H1 (cell line): ENCODE results near the gene PATL2. TPM values are rescaled to one million over a fixed set of nuclear protein-coding genes. Genes with fewer than 3 reads are reported as not detected.
A peak's percentile ranks its signal among the peaks of the same experiment; 100 is the strongest.
"Not testable (repeated sequence)": the region's sequence is repeated elsewhere in the genome, so short reads cannot be mapped to it uniquely, and the experiment has no call there.

Source experiments
- CTCF ChIA-PET: fragments of 300-600 bp; sonication (Branson Sonifier 250); formaldehyde crosslinking; loops from one replicate; lab custom pipeline; 2021; ENCODE audit not compliant: partially characterized antibody; lab: Charles Lee
- POLR2A ChIA-PET: fragments of 300-600 bp; sonication (Branson Sonifier 250); formaldehyde crosslinking; loops from one replicate; lab custom pipeline; 2021; ENCODE audit warnings: inconsistent platforms; ENCODE audit not compliant: partially characterized antibody; lab: Charles Lee
- DNase-seq, 2 experiments: peaks; one replicate each; pipeline versions ENCODE4 v3.0.0 to v3.0.0-alpha.2; 2010 to 2022; ENCODE audit warnings: low spot score in 2 of 2, low read depth in 1 of 2, mixed read lengths in 1 of 2
- FAIRE-seq: peaks from 2 replicates; lab custom pipeline; 2011; peaks lifted over from hg19 to GRCh38; lab: Jason Lieb, UNC
- H2AFZ ChIP-seq: 2 replicates; pipeline ENCODE4 v1.8.1; 2012; ENCODE audit warnings: low read length, inconsistent platforms
- H2AK5ac ChIP-seq: 2 replicates; pipeline ENCODE4 v1.6.1; 2013; ENCODE audit warnings: low read depth, low read length
- H2BK120ac ChIP-seq: replicated peaks from 2 replicates; pipeline ENCODE3; 2013; ENCODE audit warnings: low read depth, low read length, inconsistent platforms
- H2BK12ac ChIP-seq: 2 replicates; pipeline ENCODE4 v1.6.1; 2013; ENCODE audit warnings: low read depth, low read length
- H2BK15ac ChIP-seq: 2 replicates; pipeline ENCODE4 v1.6.1; 2013; ENCODE audit warnings: low read length
- H2BK20ac ChIP-seq: 2 replicates; pipeline ENCODE4 v1.6.1; 2013; ENCODE audit warnings: low read length
- H2BK5ac ChIP-seq: 2 replicates; pipeline ENCODE4 v1.6.1; 2013; ENCODE audit warnings: low read depth, low read length
- H3K14ac ChIP-seq: 2 replicates; pipeline ENCODE4 v1.6.1; 2013; ENCODE audit warnings: inconsistent platforms; ENCODE audit not compliant: insufficient read length
- H3K18ac ChIP-seq: 2 replicates; pipeline ENCODE4 v1.6.1; 2013; ENCODE audit warnings: low read length; ENCODE audit errors: extremely low read depth
- H3K23ac ChIP-seq: 2 replicates; pipeline ENCODE4 v1.6.1; 2013; ENCODE audit warnings: inconsistent platforms; ENCODE audit not compliant: insufficient read length
- H3K23me2 ChIP-seq: 2 replicates; pipeline ENCODE4 v1.6.1; 2013; ENCODE audit warnings: low read depth, low read length
- H3K27ac ChIP-seq: 2 replicates; pipeline ENCODE4 v1.6.1; 2011; ENCODE audit warnings: low read depth, low read length, inconsistent platforms
- H3K27me3 ChIP-seq, 4 experiments: replicated peaks in 1 of 4; 1 replicate in 1 of 4; 2 replicates in 3 of 4; pipeline versions ENCODE4 v1.6.1 to v1.8.1; 2011 to 2013; ENCODE audit warnings: low read length in 3 of 4, mild to moderate bottlenecking in 3 of 4, inconsistent platforms in 2 of 4, mixed read lengths in 2 of 4, moderate library complexity in 1 of 4; ENCODE audit not compliant: control insufficient read depth in 3 of 4, insufficient read depth in 3 of 4; ENCODE audit errors: extremely low read depth in 1 of 4
- H3K36me3 ChIP-seq, 4 experiments: 2 replicates each; pipeline versions ENCODE4 v1.6.1 to v1.8.1; 2011 to 2013; ENCODE audit warnings: mild to moderate bottlenecking in 4 of 4, low read length in 3 of 4, moderate library complexity in 2 of 4, control low read depth in 1 of 4, inconsistent platforms in 1 of 4; ENCODE audit not compliant: insufficient read depth in 4 of 4, control insufficient read depth in 2 of 4
- H3K4ac ChIP-seq: replicated peaks from 2 replicates; pipeline ENCODE3; 2013; ENCODE audit warnings: low read length, low read depth, mixed read lengths, inconsistent platforms; ENCODE audit not compliant: insufficient read length
- H3K4me1 ChIP-seq, 4 experiments: replicated peaks in 1 of 4; 1 replicate in 1 of 4; 2 replicates in 3 of 4; pipeline versions ENCODE4 v1.6.1 to v1.8.1; 2011 to 2013; ENCODE audit warnings: low read length in 3 of 4, inconsistent platforms in 2 of 4, mixed read lengths in 1 of 4; ENCODE audit not compliant: insufficient read depth in 4 of 4, control insufficient read depth in 3 of 4
- H3K4me2 ChIP-seq, 2 experiments: 2 replicates each; pipeline versions ENCODE4 v1.6.1 to v1.8.1; 2011 to 2013; ENCODE audit warnings: low read depth in 2 of 2, low read length in 2 of 2, control low read depth in 1 of 2, inconsistent platforms in 1 of 2, mild to moderate bottlenecking in 1 of 2; ENCODE audit not compliant: insufficient read depth in 1 of 2
- H3K4me3 ChIP-seq, 4 experiments: fragments of 200-600, 300-600 bp in 1 of 4; sonication (generic), shearing (Covaris generic), sonication (Bioruptor Twin) in 1 of 4; 2 replicates each; pipeline versions ENCODE4 v1.5.1 to v1.8.1; 2011 to 2016; ENCODE audit warnings: low read length in 4 of 4, low read depth in 3 of 4, control low read depth in 2 of 4, inconsistent platforms in 2 of 4, mild to moderate bottlenecking in 2 of 4, mixed read lengths in 1 of 4, moderate library complexity in 1 of 4; ENCODE audit not compliant: insufficient read depth in 2 of 4; ENCODE audit errors: extremely low read depth in 1 of 4
- H3K56ac ChIP-seq: replicated peaks from 2 replicates; pipeline ENCODE3; 2013; ENCODE audit warnings: low read depth, mild to moderate bottlenecking, mixed read lengths, low read length, inconsistent platforms; ENCODE audit not compliant: insufficient read length
- H3K79me1 ChIP-seq: 2 replicates; pipeline ENCODE4 v1.6.1; 2013; ENCODE audit warnings: low read depth, low read length, control low read depth
- H3K79me2 ChIP-seq, 2 experiments: 2 replicates each; pipeline versions ENCODE4 v1.6.1 to v1.8.1; 2012 to 2013; ENCODE audit warnings: low read length in 2 of 2, mild to moderate bottlenecking in 2 of 2, inconsistent platforms in 1 of 2; ENCODE audit not compliant: insufficient read depth in 2 of 2, control insufficient read depth in 1 of 2
- H3K9ac ChIP-seq, 4 experiments: replicated peaks in 1 of 4; 1 replicate in 1 of 4; 2 replicates in 3 of 4; pipeline versions ENCODE4 v1.6.1 to v1.8.1; 2011 to 2013; ENCODE audit warnings: low read depth in 3 of 4, low read length in 3 of 4, control low read depth in 2 of 4, mild to moderate bottlenecking in 2 of 4, moderate library complexity in 2 of 4, inconsistent platforms in 1 of 4; ENCODE audit errors: extremely low read depth in 1 of 4
- H3K9me3 ChIP-seq, 2 experiments: 2 replicates each; pipeline versions ENCODE4 v1.6.1 to v1.8.1; 2012 to 2013; ENCODE audit warnings: mild to moderate bottlenecking in 2 of 2, moderate library complexity in 2 of 2, control low read depth in 1 of 2, inconsistent platforms in 1 of 2, low read depth in 1 of 2, low read length in 1 of 2, mixed read lengths in 1 of 2; ENCODE audit not compliant: insufficient read depth in 2 of 2
- H4K20me1 ChIP-seq, 2 experiments: replicated peaks in 1 of 2; 2 replicates each; pipeline versions ENCODE3 to v1.8.1; 2011 to 2013; ENCODE audit warnings: inconsistent platforms in 2 of 2, low read length in 2 of 2, mild to moderate bottlenecking in 1 of 2; ENCODE audit not compliant: insufficient read depth in 2 of 2, control insufficient read depth in 1 of 2
- H4K5ac ChIP-seq: 2 replicates; pipeline ENCODE4 v1.6.1; 2013; ENCODE audit warnings: low read length, low read depth, mixed read lengths, inconsistent platforms; ENCODE audit not compliant: insufficient read length
- H4K8ac ChIP-seq: 2 replicates; pipeline ENCODE4 v1.8.0; 2013; ENCODE audit warnings: mild to moderate bottlenecking, moderate library complexity, low read length, inconsistent platforms; ENCODE audit not compliant: insufficient read depth; ENCODE audit errors: extremely low read depth
- H4K91ac ChIP-seq: replicated peaks from 2 replicates; pipeline ENCODE3; 2013; ENCODE audit warnings: low read length, mixed read lengths, inconsistent platforms; ENCODE audit not compliant: insufficient read length
- KDM1A ChIP-seq: fragments of 200-600, 300-600 bp; sonication (generic); IDR thresholded peaks from 2 replicates; pipeline ENCODE4 v1.7.1; 2016; ENCODE audit warnings: mild to moderate bottlenecking, low read length, borderline replicate concordance
- WGBS, 2 experiments: shearing (Covaris generic) in 1 of 2; methylation state at CpG; one replicate each; pipeline versions ENCODE4 v1.1.6 to v1.1.7; 2013 to 2015; ENCODE audit warnings: low lambda C conversion rate in 2 of 2, mixed read lengths in 2 of 2, inconsistent platforms in 1 of 2, low coverage in 1 of 2, missing lambda C conversion rate in 1 of 2; ENCODE audit not compliant: insufficient replicate concordance in 2 of 2, insufficient coverage in 1 of 2, insufficient read length in 1 of 2; ENCODE audit errors: extremely low coverage in 1 of 2, missing lambda C conversion rate in 1 of 2; 5-methylcytosine and 5-hydroxymethylcytosine counted together
- polyA plus RNA-seq, 7 experiments: library from polyadenylated mRNA; depleted of rRNA in 3 of 7; stranded (reverse) in 5 of 7; unstranded in 2 of 7; fragments of >200 nt in 5 of 7; fragments of 200-250 nt in 2 of 7; gene quantifications; 1 replicate in 5 of 7; 2 replicates in 1 of 7; 4 replicates in 1 of 7; pipeline versions ENCODE4 v1.2.1 to v1.2.3, GENCODE V29; 2011 to 2013; ENCODE audit warnings: missing spikeins in 2 of 7, mixed read lengths in 2 of 7
- total RNA-seq: library from RNA; stranded (reverse); fragmentation: NEBNext Ultra II Directional; extraction: Animal tissue kit (Norgen Biotek cat#: 25700); gene quantifications from 2 replicates; pipeline ENCODE4 v1.2.1, GENCODE V29; 2021

Gene PATL2
- total and polyA plus RNA-seq, 2 of the 8 experiments (the other 6 are each of a cell fraction or from before 2014, with no cell fraction given): 0.65 to 1.3 TPM

- ChIA-PET CTCF (interaction anchor here (1.4 to 4.9 kb wide), 4 partner anchors 10 to 64 kb away, joined by 3 to 31 read pairs (median 17); partner anchors contain the start of gene SPG11), POLR2A (interaction anchor here (1.1 to 6.3 kb wide), 6 partner anchors 10 to 65 kb away, joined by 4 to 64 read pairs (median 8); partner anchors contain the start of genes B2M, PATL2 and SPG11)
- H4K5ac ChIP-seq, H3K4me1 ChIP-seq, DNase-seq, H4K8ac ChIP-seq, H2BK20ac ChIP-seq, H2BK120ac ChIP-seq, H3K56ac ChIP-seq, H3K79me2 ChIP-seq, H3K14ac ChIP-seq, H3K27me3 ChIP-seq, FAIRE-seq, H4K91ac ChIP-seq, H3K23me2 ChIP-seq, H2AFZ ChIP-seq, H3K23ac ChIP-seq, H3K4ac ChIP-seq, H2AK5ac ChIP-seq, H2BK12ac ChIP-seq, H4K20me1 ChIP-seq, H3K79me1 ChIP-seq, H3K36me3 ChIP-seq, H3K9me3 ChIP-seq, H2BK15ac ChIP-seq: not testable (repeated sequence)
- 0 out of 2 replicates have a peak, but pooled peaks have one; percentile 14 for TF ChIP-seq KDM1A
- peak overlapping the region; percentile 72; the same call in 1 of the 2 replicates for H2BK5ac ChIP-seq
- peak overlapping the region; percentile 80 to 90 (median 90); a peak in 6 of 8 replicates for H3K4me3 ChIP-seq
- WGBS, 2 experiments: 80% methylated on average over 5 of the region's 5 CpGs; no CpG with 5 or more reads in 1 of the 2 experiments
- peak overlapping the region in 2 of 4 experiments; percentile 20 to 76; a peak in 4 of 7 replicates for H3K9ac ChIP-seq
- peak overlapping the region; percentile 82 to 87 for H3K4me2 ChIP-seq
- peak overlapping the region; percentile 75; the same call in 1 of the 2 replicates for H3K18ac ChIP-seq
- H3K27ac ChIP-seq: peak overlapping the region; percentile 51; the same call in 1 of the 2 replicates
Observed at GRCh38 chr15:44728232-44728575, 17.1 kb upstream of the PATL2 start.
